H1 (cell line): ENCODE data around the gene HS6ST2. TPM values are rescaled to one million over a fixed set of nuclear protein-coding genes. Genes with fewer than 3 reads are reported as not detected.

Experiments used
- CTCF ChIA-PET: fragments of 300-600 bp; sonication (Branson Sonifier 250); formaldehyde crosslinking; loops from one replicate; lab custom pipeline; 2021; ENCODE audit not compliant: partially characterized antibody; lab: Charles Lee
- POLR2A ChIA-PET: fragments of 300-600 bp; sonication (Branson Sonifier 250); formaldehyde crosslinking; loops from one replicate; lab custom pipeline; 2021; ENCODE audit warnings: inconsistent platforms; ENCODE audit not compliant: partially characterized antibody; lab: Charles Lee
- DNase-seq, 2 experiments: peaks; one replicate each; pipeline versions ENCODE4 v3.0.0 to v3.0.0-alpha.2; 2010 to 2022; ENCODE audit warnings: low spot score in 2 of 2, low read depth in 1 of 2, mixed read lengths in 1 of 2
- FAIRE-seq: peaks from 2 replicates; lab custom pipeline; 2011; peaks lifted over from hg19 to GRCh38; lab: Jason Lieb, UNC
- H2AFZ ChIP-seq: 2 replicates; pipeline ENCODE4 v1.8.1; 2012; ENCODE audit warnings: low read length, inconsistent platforms
- H2AK5ac ChIP-seq: 2 replicates; pipeline ENCODE4 v1.6.1; 2013; ENCODE audit warnings: low read depth, low read length
- H2BK120ac ChIP-seq: replicated peaks from 2 replicates; pipeline ENCODE3; 2013; ENCODE audit warnings: low read depth, low read length, inconsistent platforms
- H2BK12ac ChIP-seq: 2 replicates; pipeline ENCODE4 v1.6.1; 2013; ENCODE audit warnings: low read depth, low read length
- H2BK15ac ChIP-seq: 2 replicates; pipeline ENCODE4 v1.6.1; 2013; ENCODE audit warnings: low read length
- H2BK20ac ChIP-seq: 2 replicates; pipeline ENCODE4 v1.6.1; 2013; ENCODE audit warnings: low read length
- H2BK5ac ChIP-seq: 2 replicates; pipeline ENCODE4 v1.6.1; 2013; ENCODE audit warnings: low read depth, low read length
- H3K14ac ChIP-seq: 2 replicates; pipeline ENCODE4 v1.6.1; 2013; ENCODE audit warnings: inconsistent platforms; ENCODE audit not compliant: insufficient read length
- H3K18ac ChIP-seq: 2 replicates; pipeline ENCODE4 v1.6.1; 2013; ENCODE audit warnings: low read length; ENCODE audit errors: extremely low read depth
- H3K23ac ChIP-seq: 2 replicates; pipeline ENCODE4 v1.6.1; 2013; ENCODE audit warnings: inconsistent platforms; ENCODE audit not compliant: insufficient read length
- H3K23me2 ChIP-seq: 2 replicates; pipeline ENCODE4 v1.6.1; 2013; ENCODE audit warnings: low read depth, low read length
- H3K27ac ChIP-seq: 2 replicates; pipeline ENCODE4 v1.6.1; 2011; ENCODE audit warnings: low read depth, low read length, inconsistent platforms
- H3K27me3 ChIP-seq, 4 experiments: replicated peaks in 1 of 4; 1 replicate in 1 of 4; 2 replicates in 3 of 4; pipeline versions ENCODE4 v1.6.1 to v1.8.1; 2011 to 2013; ENCODE audit warnings: low read length in 3 of 4, mild to moderate bottlenecking in 3 of 4, inconsistent platforms in 2 of 4, mixed read lengths in 2 of 4, moderate library complexity in 1 of 4; ENCODE audit not compliant: control insufficient read depth in 3 of 4, insufficient read depth in 3 of 4; ENCODE audit errors: extremely low read depth in 1 of 4
- H3K36me3 ChIP-seq, 4 experiments: 2 replicates each; pipeline versions ENCODE4 v1.6.1 to v1.8.1; 2011 to 2013; ENCODE audit warnings: mild to moderate bottlenecking in 4 of 4, low read length in 3 of 4, moderate library complexity in 2 of 4, control low read depth in 1 of 4, inconsistent platforms in 1 of 4; ENCODE audit not compliant: insufficient read depth in 4 of 4, control insufficient read depth in 2 of 4
- H3K4ac ChIP-seq: replicated peaks from 2 replicates; pipeline ENCODE3; 2013; ENCODE audit warnings: low read length, low read depth, mixed read lengths, inconsistent platforms; ENCODE audit not compliant: insufficient read length
- H3K4me1 ChIP-seq, 4 experiments: replicated peaks in 1 of 4; 1 replicate in 1 of 4; 2 replicates in 3 of 4; pipeline versions ENCODE4 v1.6.1 to v1.8.1; 2011 to 2013; ENCODE audit warnings: low read length in 3 of 4, inconsistent platforms in 2 of 4, mixed read lengths in 1 of 4; ENCODE audit not compliant: insufficient read depth in 4 of 4, control insufficient read depth in 3 of 4
- H3K4me2 ChIP-seq, 2 experiments: 2 replicates each; pipeline versions ENCODE4 v1.6.1 to v1.8.1; 2011 to 2013; ENCODE audit warnings: low read depth in 2 of 2, low read length in 2 of 2, control low read depth in 1 of 2, inconsistent platforms in 1 of 2, mild to moderate bottlenecking in 1 of 2; ENCODE audit not compliant: insufficient read depth in 1 of 2
- H3K4me3 ChIP-seq, 4 experiments: fragments of 200-600, 300-600 bp in 1 of 4; sonication (generic), shearing (Covaris generic), sonication (Bioruptor Twin) in 1 of 4; 2 replicates each; pipeline versions ENCODE4 v1.5.1 to v1.8.1; 2011 to 2016; ENCODE audit warnings: low read length in 4 of 4, low read depth in 3 of 4, control low read depth in 2 of 4, inconsistent platforms in 2 of 4, mild to moderate bottlenecking in 2 of 4, mixed read lengths in 1 of 4, moderate library complexity in 1 of 4; ENCODE audit not compliant: insufficient read depth in 2 of 4; ENCODE audit errors: extremely low read depth in 1 of 4
- H3K56ac ChIP-seq: replicated peaks from 2 replicates; pipeline ENCODE3; 2013; ENCODE audit warnings: low read depth, mild to moderate bottlenecking, mixed read lengths, low read length, inconsistent platforms; ENCODE audit not compliant: insufficient read length
- H3K79me1 ChIP-seq: 2 replicates; pipeline ENCODE4 v1.6.1; 2013; ENCODE audit warnings: low read depth, low read length, control low read depth
- H3K79me2 ChIP-seq, 2 experiments: 2 replicates each; pipeline versions ENCODE4 v1.6.1 to v1.8.1; 2012 to 2013; ENCODE audit warnings: low read length in 2 of 2, mild to moderate bottlenecking in 2 of 2, inconsistent platforms in 1 of 2; ENCODE audit not compliant: insufficient read depth in 2 of 2, control insufficient read depth in 1 of 2
- H3K9ac ChIP-seq, 4 experiments: replicated peaks in 1 of 4; 1 replicate in 1 of 4; 2 replicates in 3 of 4; pipeline versions ENCODE4 v1.6.1 to v1.8.1; 2011 to 2013; ENCODE audit warnings: low read depth in 3 of 4, low read length in 3 of 4, control low read depth in 2 of 4, mild to moderate bottlenecking in 2 of 4, moderate library complexity in 2 of 4, inconsistent platforms in 1 of 4; ENCODE audit errors: extremely low read depth in 1 of 4
- H3K9me3 ChIP-seq, 2 experiments: 2 replicates each; pipeline versions ENCODE4 v1.6.1 to v1.8.1; 2012 to 2013; ENCODE audit warnings: mild to moderate bottlenecking in 2 of 2, moderate library complexity in 2 of 2, control low read depth in 1 of 2, inconsistent platforms in 1 of 2, low read depth in 1 of 2, low read length in 1 of 2, mixed read lengths in 1 of 2; ENCODE audit not compliant: insufficient read depth in 2 of 2
- H4K20me1 ChIP-seq, 2 experiments: replicated peaks in 1 of 2; 2 replicates each; pipeline versions ENCODE3 to v1.8.1; 2011 to 2013; ENCODE audit warnings: inconsistent platforms in 2 of 2, low read length in 2 of 2, mild to moderate bottlenecking in 1 of 2; ENCODE audit not compliant: insufficient read depth in 2 of 2, control insufficient read depth in 1 of 2
- H4K5ac ChIP-seq: 2 replicates; pipeline ENCODE4 v1.6.1; 2013; ENCODE audit warnings: low read length, low read depth, mixed read lengths, inconsistent platforms; ENCODE audit not compliant: insufficient read length
- H4K8ac ChIP-seq: 2 replicates; pipeline ENCODE4 v1.8.0; 2013; ENCODE audit warnings: mild to moderate bottlenecking, moderate library complexity, low read length, inconsistent platforms; ENCODE audit not compliant: insufficient read depth; ENCODE audit errors: extremely low read depth
- H4K91ac ChIP-seq: replicated peaks from 2 replicates; pipeline ENCODE3; 2013; ENCODE audit warnings: low read length, mixed read lengths, inconsistent platforms; ENCODE audit not compliant: insufficient read length
- FOSL1 ChIP-seq: IDR thresholded peaks from 2 replicates; pipeline ENCODE4 v1.6.1; 2011; ENCODE audit warnings: mild to moderate bottlenecking, low read depth, low read length, moderate library complexity; ENCODE audit not compliant: insufficient read depth
- KDM5A ChIP-seq: fragments of 200-600 bp; IDR thresholded peaks from 2 replicates; pipeline ENCODE4 v1.7.1; 2012; ENCODE audit warnings: mild to moderate bottlenecking, low read length, inconsistent platforms, mixed read lengths
- POLR2A ChIP-seq, 2 experiments: IDR thresholded peaks; 1 replicate in 1 of 2; 2 replicates in 1 of 2; pipeline ENCODE4 v1.6.1; 2011; ENCODE audit warnings: low read depth in 2 of 2, low read length in 2 of 2, mild to moderate bottlenecking in 2 of 2; ENCODE audit errors: control extremely low read depth in 1 of 2
- POLR2AphosphoS5 ChIP-seq: IDR thresholded peaks from 2 replicates; pipeline ENCODE4 v1.6.1; 2011; ENCODE audit warnings: low read depth, low read length
- RFX5 ChIP-seq: IDR thresholded peaks from 2 replicates; pipeline ENCODE4 v1.6.1; 2011; ENCODE audit warnings: low read depth, low read length, improper control_type of control experiment, borderline replicate concordance
- SIRT6 ChIP-seq: IDR thresholded peaks from one replicate; pipeline ENCODE4 v1.7.1; 2012; ENCODE audit warnings: low read length, inconsistent platforms
- TBP ChIP-seq: IDR thresholded peaks from 2 replicates; pipeline ENCODE4 v1.6.1; 2011; ENCODE audit warnings: low read depth, low read length, improper control_type of control experiment
- WGBS, 2 experiments: shearing (Covaris generic) in 1 of 2; methylation state at CpG; one replicate each; pipeline versions ENCODE4 v1.1.6 to v1.1.7; 2013 to 2015; ENCODE audit warnings: low lambda C conversion rate in 2 of 2, mixed read lengths in 2 of 2, inconsistent platforms in 1 of 2, low coverage in 1 of 2, missing lambda C conversion rate in 1 of 2; ENCODE audit not compliant: insufficient replicate concordance in 2 of 2, insufficient coverage in 1 of 2, insufficient read length in 1 of 2; ENCODE audit errors: extremely low coverage in 1 of 2, missing lambda C conversion rate in 1 of 2; 5-methylcytosine and 5-hydroxymethylcytosine counted together
- polyA plus RNA-seq, 7 experiments: library from polyadenylated mRNA; depleted of rRNA in 3 of 7; stranded (reverse) in 5 of 7; unstranded in 2 of 7; fragments of >200 nt in 5 of 7; fragments of 200-250 nt in 2 of 7; gene quantifications; 1 replicate in 5 of 7; 2 replicates in 1 of 7; 4 replicates in 1 of 7; pipeline versions ENCODE4 v1.2.1 to v1.2.3, GENCODE V29; 2011 to 2013; ENCODE audit warnings: missing spikeins in 2 of 7, mixed read lengths in 2 of 7
- total RNA-seq: library from RNA; stranded (reverse); fragmentation: NEBNext Ultra II Directional; extraction: Animal tissue kit (Norgen Biotek cat#: 25700); gene quantifications from 2 replicates; pipeline ENCODE4 v1.2.1, GENCODE V29; 2021
- TF ChIP-seq, protein P1 (sequence below): IDR thresholded peaks from 2 replicates; pipeline ENCODE4 v1.6.1; 2011; ENCODE audit warnings: low read length, improper control_type of control experiment

The HS6ST2 gene
- total and polyA plus RNA-seq, 2 of the 8 experiments (the other 6 are each of a cell fraction or from before 2014, with no cell fraction given), result 3.9 TPM

DNA sequence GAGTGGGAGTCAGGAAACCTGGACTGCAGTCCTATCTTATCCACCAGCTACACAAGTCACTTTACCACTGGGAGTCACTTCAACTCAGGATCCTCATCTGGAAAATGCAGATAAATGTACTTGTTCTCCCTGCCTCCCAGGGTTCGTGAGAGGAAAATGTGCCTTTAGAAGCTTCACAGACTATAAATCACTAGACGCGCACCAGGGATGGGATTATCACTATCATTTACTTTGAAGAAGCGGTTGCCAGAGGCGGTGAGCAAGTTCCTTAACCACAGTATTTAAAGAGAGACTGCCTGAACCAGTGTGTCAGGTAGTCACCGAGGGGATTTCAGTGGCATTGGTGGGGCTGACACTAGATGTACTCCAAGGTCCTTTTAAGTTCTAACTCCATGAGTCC lies 219.5 kb downstream of the HS6ST2 start:
- H3K4ac ChIP-seq, result no peak overlapping the region
- no peak overlapping the region for H3K4me2 ChIP-seq
- DNase-seq, result no peak
- no peak overlapping the region for H2BK20ac ChIP-seq
- 91% methylated on average over 6 of the region's 6 CpGs; no CpG with 5 or more reads in 1 of the 2 experiments for WGBS, 2 experiments
- H3K14ac ChIP-seq, result no peak overlapping the region
- H4K8ac ChIP-seq, result no peak overlapping the region
- H3K4me3 ChIP-seq, result no peak overlapping the region
- no peak overlapping the region for H2AK5ac ChIP-seq
- no peaks in the 10 kb centered on the region for H3K9me3 ChIP-seq
- H3K27me3 ChIP-seq, result peaks cover 1 to 22% (median 12%) of the 10 kb centered on the region in 4 experiments; a peak in 6 of 7 replicates
- H3K27ac ChIP-seq, result no peak overlapping the region
- no peak overlapping the region for H2BK120ac ChIP-seq
- no peak for FAIRE-seq
- no peak overlapping the region for H3K23ac ChIP-seq
- H2BK5ac ChIP-seq, result no peak overlapping the region
- H3K79me1 ChIP-seq, result no peaks in the 10 kb centered on the region
- no peak overlapping the region for H4K91ac ChIP-seq
- no peak overlapping the region for H3K9ac ChIP-seq
- POLR2A ChIA-PET, result no interaction called here
- H2AFZ ChIP-seq, result no peak overlapping the region
- no peak overlapping the region for H3K18ac ChIP-seq
- H2BK15ac ChIP-seq, result no peak overlapping the region
- H4K20me1 ChIP-seq, result no peaks in the 10 kb centered on the region
- H3K36me3 ChIP-seq, result no peaks in the 10 kb centered on the region
- CTCF ChIA-PET, result interaction anchor here (0.7 to 1.4 kb wide), 2 partner anchors 202 to 311 kb away, joined by 3 to 4 read pairs; no protein-coding TSS in a partner anchor
- TF ChIP-seq FOSL1, result no peak
- no peak for TF ChIP-seq RFX5
- no peak for TF ChIP-seq POLR2AphosphoS5
- no peak for TF ChIP-seq TBP
- TF ChIP-seq, protein P1, sequence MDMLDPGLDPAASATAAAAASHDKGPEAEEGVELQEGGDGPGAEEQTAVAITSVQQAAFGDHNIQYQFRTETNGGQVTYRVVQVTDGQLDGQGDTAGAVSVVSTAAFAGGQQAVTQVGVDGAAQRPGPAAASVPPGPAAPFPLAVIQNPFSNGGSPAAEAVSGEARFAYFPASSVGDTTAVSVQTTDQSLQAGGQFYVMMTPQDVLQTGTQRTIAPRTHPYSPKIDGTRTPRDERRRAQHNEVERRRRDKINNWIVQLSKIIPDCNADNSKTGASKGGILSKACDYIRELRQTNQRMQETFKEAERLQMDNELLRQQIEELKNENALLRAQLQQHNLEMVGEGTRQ, result no peak
- no peak for TF ChIP-seq SIRT6
- TF ChIP-seq KDM5A, result no peak
- no peak for TF ChIP-seq POLR2A (IDR thresholded peaks at IDR 0.05; ENCODE audit: control extremely low read depth in 1 of 2, low read depth in 2 of 2, low read length in 2 of 2)
- no peaks in the 10 kb centered on the region for H3K23me2 ChIP-seq
- H3K4me1 ChIP-seq, result peaks cover 0 to 8% (median 3%) of the 10 kb centered on the region in 4 experiments; a peak in 4 of 7 replicates
- H3K79me2 ChIP-seq, result no peaks in the 10 kb centered on the region
- no peak overlapping the region for H2BK12ac ChIP-seq
- H4K5ac ChIP-seq, result no peak overlapping the region
- no peak overlapping the region for H3K56ac ChIP-seq
